HG03196 (cell line): Measurements from ENCODE around the gene DYRK1B.
"Not testable (repeated sequence)": the region's sequence is repeated elsewhere in the genome, so short reads cannot be mapped to it uniquely, and the experiment has no call there.

ENCODE experiments used
- ATAC-seq: cut with Tn5 transposase; IDR thresholded peaks from one replicate; pipeline ENCODE4 v1.9.1; 2021; ENCODE audit not compliant: unreplicated experiment

DYRK1B gene

GRCh38 chr19:39833464-39834286, at the start of gene DYRK1B:
TSS of gene DYRK1B (minus strand) at chr19:39834162. CDS start at chr19:39831867, 2,295 bp downstream.
- ATAC-seq: peak; percentile 73

GRCh38 chr19:39882645-39883044, 48.7 kb upstream of the DYRK1B start:
- not testable (repeated sequence) for ATAC-seq

DNA sequence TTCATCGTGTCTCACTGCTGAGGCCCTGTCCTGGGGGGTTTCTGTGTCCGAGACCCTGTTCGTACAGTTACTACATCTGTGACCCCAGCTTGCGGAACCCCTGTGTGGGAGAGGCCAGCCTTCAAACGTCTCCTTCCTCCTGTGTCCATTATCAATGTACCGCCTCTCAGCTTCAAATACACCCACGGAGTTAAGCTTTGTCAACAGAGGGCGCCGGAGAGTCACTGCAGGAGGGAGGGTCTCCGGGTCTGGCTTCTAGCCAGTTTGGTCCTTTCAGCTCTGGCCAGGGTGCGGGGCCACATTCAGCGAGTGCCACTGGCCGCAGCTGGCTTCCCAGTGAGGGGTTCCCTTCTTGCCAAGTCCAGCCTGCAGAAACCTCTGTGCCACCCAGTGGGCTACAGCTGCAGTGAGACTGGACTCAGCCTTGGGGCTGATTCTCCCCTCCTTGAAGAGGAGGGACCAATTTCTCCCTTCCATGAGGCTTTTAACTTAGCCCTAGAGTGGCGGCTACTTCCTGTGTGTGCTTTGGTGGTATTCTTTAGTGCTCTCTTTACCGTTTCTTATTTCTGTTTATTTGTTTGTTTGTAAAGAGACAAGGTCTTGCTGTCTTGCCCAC, 47.6 kb upstream of the DYRK1B start:
- not testable (repeated sequence) for ATAC-seq

DNA sequence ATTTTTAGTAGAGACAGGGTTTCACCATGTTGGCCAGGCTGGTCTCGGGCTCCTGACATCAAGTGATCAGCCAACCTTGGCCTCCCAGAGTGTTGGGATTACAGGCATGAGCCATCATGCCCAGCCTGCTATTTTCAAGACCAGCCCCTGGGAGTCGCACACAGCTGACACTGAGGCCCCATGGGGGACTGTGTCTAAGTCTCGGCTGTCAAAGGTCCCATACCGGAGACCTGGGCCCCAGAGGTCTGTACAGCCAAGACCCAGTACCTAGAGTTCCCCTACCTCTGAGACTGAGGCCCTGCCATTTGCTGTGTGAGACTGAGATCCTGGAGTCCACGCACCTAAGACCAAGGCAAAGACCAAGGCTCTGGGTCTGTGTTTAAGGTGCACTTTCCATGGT, 46.3 kb upstream of the DYRK1B start:
- ATAC-seq: not testable (repeated sequence)

DNA sequence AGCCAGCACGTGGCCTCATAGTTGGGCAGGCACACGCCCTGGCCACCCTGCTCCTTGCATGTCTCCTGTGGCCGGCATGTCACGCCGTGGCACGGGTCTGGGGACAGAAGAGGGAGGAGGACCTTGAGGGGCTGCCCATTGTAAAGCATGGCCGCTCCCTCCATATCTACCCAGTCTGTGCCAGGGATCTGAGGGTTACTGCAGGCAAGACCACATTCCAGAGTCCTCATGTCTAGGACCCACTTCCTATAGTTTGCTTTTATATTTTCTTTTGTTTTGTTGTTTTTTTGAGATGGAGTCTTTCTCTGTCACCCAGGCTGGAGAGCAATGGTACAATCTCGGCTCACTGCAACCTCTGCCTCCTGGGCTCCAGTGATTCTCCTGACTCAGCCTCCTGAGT, 45.8 kb upstream of the DYRK1B start:
- not testable (repeated sequence) for ATAC-seq

DNA sequence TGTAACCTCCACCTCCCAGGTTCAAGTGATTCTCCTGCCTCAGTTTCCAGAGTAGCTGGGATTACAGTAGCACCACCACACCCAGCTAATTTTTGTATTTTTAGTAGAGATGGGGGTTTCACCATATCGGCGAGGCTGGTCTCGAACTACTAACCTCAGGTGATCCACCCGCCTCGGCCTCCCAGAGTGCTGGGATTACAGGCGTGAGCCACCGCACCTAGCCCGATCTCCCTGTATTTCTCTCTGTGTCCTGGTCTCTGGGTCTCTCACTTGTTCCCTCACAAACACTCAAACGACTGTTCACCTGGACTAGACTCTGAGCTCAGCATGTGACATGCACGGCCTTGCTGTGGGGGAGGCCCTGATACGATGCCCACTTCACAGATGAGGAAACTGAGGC, 44.9 kb upstream of the DYRK1B start:
- not testable (repeated sequence) for ATAC-seq

DNA sequence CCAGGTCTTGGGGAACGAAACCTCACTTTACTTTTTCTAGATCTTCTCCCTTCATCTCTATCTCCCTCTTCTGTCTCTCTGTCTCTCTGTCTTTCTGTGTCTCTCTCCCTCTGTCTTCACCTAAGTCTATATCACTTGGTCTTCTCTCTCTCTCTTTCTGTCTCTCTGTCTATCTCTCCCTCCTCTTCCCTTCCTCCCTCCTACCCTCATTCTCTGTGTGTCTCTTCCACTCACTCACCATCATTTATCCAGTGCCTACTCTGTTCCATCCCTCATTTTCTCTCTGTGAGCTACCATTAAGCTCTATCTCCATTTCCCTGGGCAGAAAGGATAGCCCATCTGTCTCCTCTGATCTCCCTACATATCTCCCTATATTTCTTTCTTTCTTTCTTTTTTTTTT, 44.4 kb upstream of the DYRK1B start:
- no peak for ATAC-seq

DNA sequence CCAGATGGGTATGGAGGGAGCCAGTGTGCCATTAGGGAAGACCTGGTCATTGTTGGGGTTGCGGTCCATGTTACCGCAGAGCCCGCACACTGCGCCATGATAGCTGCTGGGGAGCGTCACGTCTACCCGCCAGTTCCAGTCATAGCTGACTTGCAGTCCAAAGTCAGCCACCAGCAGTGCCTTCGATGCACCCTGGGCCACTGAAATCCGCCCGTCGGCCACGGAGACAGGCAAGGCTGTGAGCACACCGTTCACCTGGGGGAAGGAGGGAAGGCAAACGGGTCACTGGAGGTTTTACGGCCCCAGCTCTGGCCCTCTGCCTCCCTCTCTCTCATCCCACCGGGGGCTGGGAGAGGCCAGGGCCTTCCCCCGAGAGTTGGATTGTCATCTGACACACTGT, 44.0 kb upstream of the DYRK1B start:
- ATAC-seq: not testable (repeated sequence)

- ATAC-seq: not testable (repeated sequence)
These were observed 43.5 kb upstream of the DYRK1B start for GRCh38 chr19:39877488-39877887.

DNA sequence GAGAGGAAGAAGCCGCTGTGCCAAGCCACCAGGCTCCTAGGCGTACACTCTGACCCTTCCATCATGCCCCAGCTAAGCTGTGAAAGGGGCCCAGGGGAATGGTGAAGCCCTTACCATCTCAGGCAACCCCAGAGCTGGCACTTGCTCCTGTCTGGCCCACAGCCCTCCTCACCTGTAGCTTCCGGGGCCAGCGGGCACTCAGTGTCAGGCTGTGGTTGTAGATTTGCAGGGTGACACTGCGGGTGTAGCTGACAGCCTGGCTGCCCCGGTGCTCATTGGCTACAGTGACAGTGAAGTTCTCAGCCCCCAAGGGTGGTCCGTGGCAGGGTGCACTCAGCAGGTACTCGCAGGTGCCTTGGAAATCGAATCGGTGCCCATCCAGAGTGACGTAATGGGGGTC, 42.5 kb upstream of the DYRK1B start:
- ATAC-seq: not testable (repeated sequence)

- not testable (repeated sequence) for ATAC-seq
These were observed 41.5 kb upstream of the DYRK1B start for GRCh38 chr19:39875401-39875864.

DNA sequence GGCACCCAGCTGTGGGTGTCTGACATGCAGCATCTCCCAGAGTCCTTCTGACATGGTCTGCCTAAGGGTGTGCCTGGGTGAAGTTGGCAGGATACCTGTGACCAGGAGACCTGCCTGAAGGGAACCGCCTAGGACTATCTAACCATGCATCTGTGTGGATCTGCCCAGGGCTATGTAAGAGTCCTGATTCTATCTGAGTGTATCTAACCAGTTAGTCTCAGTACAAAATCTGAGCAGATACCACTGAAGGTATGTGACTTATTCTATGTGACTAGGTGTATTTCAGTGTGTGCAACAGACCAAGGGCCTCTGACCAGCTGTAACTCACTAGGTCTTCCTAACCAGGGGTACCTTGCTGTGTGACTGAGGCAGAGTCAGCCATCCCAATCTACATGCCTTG, 40.4 kb upstream of the DYRK1B start:
- ATAC-seq: no peak

DNA sequence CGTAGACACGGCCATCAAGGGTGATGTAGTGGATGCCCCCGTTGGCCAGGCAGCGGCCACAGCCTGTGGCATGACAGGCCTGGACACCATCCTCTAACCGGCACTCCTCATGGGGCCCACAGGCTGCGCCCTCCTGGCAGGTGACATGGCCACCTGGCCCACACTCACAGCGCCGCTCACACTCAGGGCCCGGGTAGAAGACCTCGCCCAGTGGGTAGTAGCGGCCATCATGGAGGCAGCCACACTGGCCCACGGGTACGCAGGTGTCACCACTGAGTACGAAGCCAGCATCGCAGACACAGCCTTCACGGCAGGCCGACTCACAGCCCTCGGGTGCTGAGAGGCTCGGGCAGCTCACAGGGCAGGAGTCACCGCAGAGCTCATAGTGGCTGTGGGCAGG, 39.4 kb upstream of the DYRK1B start:
- no peak for ATAC-seq

DNA sequence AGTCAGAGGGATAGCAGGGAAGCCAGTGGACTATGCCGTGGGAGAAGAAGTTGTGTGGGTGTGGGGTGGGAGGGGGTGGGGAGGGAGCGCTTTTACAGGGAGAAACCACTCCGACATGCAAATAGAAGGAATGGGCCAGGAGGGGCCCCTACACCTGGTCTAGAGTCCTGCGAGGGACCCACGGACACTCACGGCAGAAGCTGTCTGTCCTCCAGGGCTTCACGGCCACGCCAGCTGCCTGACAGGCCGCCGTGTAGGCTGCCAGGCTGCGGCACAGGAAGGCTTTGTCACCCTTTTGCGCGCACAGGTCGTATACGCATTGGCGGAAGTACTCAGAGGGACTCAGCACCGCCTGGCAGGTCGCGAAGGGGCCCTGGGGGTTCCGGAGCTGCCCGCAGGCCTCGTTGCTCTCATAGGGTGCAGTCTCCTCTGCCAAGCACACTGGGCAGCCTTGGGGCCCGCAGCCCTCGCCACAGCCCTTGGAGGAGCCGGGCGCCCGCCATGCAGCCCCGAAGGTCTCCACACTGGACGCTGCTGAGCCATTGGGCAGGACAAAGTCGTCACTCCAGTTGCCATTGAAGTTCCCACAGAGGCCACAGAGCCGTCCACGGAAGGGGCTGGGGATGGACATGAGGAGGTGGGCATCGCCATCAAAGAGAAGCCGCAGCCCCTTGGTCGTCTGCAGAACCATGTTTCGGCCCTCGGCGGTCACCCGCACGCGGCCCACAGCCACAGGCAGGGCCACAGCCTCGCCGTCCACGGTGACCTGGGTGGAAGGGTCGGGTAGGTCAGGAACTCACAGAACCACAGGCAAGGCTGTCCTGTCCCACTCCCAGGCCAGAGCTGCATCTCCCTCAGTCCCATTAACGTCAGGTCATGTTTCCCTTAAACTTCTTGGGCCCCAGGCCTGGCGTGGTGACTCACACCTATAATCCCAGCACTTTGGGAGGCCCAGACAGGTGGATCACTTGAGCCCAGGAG, 38.2 kb upstream of the DYRK1B start:
- no peak for ATAC-seq

DNA sequence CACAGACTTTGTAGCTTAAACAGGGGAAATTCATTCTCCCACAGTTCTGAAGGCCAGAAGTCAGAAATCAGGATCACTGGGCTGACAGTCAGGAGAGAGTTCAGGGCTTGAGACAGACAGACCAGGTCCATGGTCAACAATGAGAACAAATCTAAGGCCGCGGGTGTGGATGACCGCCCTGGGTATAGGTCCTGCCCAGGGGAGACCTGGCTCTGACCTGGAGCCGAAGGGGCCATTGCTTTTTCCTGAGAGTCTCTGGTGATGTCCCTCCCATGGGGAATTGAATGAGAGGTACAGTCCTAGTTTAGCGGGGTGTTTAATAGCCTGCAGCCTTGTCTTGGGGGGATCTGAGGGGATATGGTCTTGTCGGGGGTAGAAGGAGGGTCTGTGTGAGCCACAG, 37.4 kb upstream of the DYRK1B start:
- no peak for ATAC-seq

DNA sequence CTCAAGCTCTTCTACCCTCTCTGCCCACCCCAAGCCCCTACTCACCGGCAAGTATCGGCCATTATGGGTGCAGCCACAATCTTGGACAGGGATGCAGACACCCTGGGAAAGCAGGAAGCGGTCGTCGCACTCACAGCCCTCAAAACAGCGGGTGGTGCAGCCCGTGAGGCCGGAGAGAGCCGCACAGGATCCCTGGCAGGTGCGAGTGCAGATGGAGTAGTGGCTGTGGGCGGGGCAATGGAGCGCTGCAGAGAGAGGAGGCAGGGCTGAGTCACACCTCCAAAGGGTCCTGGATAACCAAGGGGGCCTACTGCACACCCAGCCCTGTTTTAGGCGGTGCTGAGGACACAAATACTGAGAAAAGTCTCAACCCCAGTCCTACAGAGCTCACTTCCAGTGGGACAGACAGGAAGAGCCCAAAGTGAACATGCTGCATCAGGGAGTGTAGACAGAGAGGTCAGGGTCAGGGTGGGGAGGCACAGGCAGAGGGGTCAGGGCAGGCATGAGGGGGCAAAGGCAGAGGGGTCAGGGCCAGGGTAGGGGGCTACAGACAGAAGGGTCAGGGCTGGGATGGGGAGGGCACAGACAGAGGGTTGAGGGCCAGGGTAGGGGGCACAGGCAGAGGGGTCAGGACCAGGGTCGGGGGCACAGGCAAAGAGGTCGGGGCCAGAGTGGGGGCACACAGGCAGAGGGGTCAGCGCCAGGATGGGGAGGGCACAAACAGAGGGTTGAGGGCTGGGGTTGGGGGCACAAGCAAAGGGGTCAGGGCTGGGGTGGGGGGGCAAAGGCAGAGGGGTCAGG, 36.4 kb upstream of the DYRK1B start:
- no peak for ATAC-seq

DNA sequence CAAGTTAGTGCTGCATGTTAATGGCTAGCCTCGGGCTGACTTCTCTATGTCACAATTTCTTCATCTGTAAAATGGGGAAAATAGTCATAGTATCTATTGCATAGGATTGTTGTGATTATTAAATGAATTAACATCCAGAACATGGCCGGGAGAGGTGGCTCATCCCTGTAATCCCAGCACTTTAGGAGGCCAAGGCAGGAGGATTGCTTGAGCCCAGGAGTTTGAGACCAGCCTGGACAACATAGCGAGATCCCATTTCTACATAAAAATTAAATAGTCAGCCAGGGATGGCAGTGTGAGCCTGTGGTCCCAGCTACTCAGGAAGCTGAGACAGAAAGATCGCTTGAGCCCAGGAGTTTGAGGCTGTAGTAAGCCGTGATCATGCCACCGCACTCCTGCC, 34.0 kb upstream of the DYRK1B start:
- ATAC-seq: no peak

GRCh38 chr19:39867133-39867532, 33.2 kb upstream of the DYRK1B start:
- ATAC-seq: no peak

- no peak for ATAC-seq
These were observed 32.0 kb upstream of the DYRK1B start for GRCh38 chr19:39865953-39866352.

GRCh38 chr19:39865186-39865585, 31.2 kb upstream of the DYRK1B start:
- ATAC-seq: no peak
